ENCODE measurements around the gene FLVCR2.
A peak's percentile ranks its signal among the peaks of the same experiment; 100 is the strongest.

FLVCR2 gene, protein sequence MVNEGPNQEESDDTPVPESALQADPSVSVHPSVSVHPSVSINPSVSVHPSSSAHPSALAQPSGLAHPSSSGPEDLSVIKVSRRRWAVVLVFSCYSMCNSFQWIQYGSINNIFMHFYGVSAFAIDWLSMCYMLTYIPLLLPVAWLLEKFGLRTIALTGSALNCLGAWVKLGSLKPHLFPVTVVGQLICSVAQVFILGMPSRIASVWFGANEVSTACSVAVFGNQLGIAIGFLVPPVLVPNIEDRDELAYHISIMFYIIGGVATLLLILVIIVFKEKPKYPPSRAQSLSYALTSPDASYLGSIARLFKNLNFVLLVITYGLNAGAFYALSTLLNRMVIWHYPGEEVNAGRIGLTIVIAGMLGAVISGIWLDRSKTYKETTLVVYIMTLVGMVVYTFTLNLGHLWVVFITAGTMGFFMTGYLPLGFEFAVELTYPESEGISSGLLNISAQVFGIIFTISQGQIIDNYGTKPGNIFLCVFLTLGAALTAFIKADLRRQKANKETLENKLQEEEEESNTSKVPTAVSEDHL

DNA sequence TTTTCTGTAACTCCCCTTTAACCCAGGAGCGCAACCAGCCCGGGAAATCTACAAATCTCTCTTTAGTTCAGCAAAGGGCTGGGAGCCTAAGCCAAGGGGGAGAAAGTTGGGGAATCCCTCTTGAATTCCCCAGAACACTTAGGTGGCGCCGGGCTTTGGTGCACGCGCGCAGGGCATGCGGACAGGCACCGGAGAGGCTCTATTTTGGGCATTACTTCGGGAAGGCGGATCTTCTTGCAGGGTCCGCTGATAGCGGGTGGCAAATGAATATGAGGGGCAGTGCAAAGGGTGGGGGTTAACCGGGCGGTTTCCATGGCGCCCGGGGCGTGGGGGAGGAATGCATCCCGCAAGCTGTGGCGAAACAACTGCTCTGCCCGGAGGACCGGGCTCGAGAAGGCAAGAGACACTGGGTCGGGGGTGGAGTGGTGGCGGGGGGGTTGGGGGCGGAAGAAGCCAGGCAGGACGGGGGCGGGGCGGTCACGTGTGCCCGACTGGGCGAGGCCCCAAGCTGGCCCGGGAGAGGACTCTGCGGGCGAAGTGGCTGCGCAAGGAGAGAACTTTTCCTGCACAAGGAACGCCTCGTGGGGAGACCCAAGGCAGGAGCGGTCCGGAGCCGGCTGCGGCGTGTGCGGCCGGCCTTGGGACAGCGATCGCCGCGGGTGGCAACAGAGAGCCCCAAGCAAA, at the start of gene FLVCR2:
Gene FLVCR2, plus strand, starts transcription at position 519 of the 684 bp plus-strand sequence. CDS start 353 bp downstream, outside the sequence.
- Histone ChIP-seq H4K20me1 (ENCODE audit: insufficient read depth, low read length) (no peaks in the 10 kb centered on the region), H3K4me3 (ENCODE audit: low read length) (peak within 1 kb of the TSS; percentile 63), H3K36me3 (replicated peaks; ENCODE audit: insufficient read depth, low read length) (no peaks in the 10 kb centered on the region), H3K9me3 (replicated peaks; ENCODE audit: insufficient read depth, low read length) (no peaks in the 10 kb centered on the region), H3K4me2 (ENCODE audit: low read depth, low read length) (peak within 1 kb of the TSS; percentile 89), H2AFZ (ENCODE audit: low read length) (peak within 1 kb of the TSS; percentile 70), H3F3A (ENCODE audit: insufficient read depth, low read length) (peaks cover 4% of the 10 kb centered on the region; the same call in 1 of the 2 replicates), H3K27me3 (replicated peaks; ENCODE audit: insufficient read depth, low read length) (no peaks in the 10 kb centered on the region), H3K4me1 (ENCODE audit: low read length) (0 out of 2 replicates have a peak, but pooled peaks cover 3% of the 10 kb centered on the region), H3K9me2 (replicated peaks; ENCODE audit: insufficient read depth, low read length) (no peaks in the 10 kb centered on the region), H3K9ac (ENCODE audit: low read length) (no peak within 1 kb of the TSS; the same call in 1 of the 2 replicates), H3K79me2 (ENCODE audit: low read length) (no peaks in the 10 kb centered on the region), H3K27ac (ENCODE audit: low read length) (no peak within 1 kb of the TSS)
- DNase-seq, result peak; percentile 26
- TF ChIP-seq EZH2phosphoT487 (IDR thresholded peaks at IDR 0.05; ENCODE audit: low read length), result no peak
- TF ChIP-seq CTCF (IDR thresholded peaks at IDR 0.05; ENCODE audit: low read length), result no peak
- TF ChIP-seq EZH2 (optimal IDR thresholded peaks at IDR 0.05; ENCODE audit: low read depth, low read length), result no peak

DNA sequence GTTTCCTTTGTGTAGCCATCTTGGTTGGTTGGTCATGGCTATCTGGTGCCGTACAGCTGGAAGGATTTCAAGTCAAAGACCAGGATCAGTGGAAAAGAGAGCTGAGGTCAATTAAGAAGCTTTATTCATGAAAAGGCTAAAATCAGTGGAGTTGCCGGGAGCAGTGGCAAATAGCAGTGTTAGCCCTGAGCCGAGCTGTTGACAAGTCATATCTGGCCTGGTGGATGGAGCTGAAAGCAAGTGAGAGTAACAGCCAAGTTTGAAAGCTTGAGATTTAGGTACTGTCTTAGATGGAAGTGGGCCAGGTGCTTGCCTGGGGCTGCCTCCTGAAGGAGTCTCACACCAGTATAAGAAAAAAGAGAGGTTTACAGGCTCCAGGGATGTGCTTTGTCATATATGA, 47.2 kb upstream of the FLVCR2 start:
- TF ChIP-seq EZH2 (optimal IDR thresholded peaks at IDR 0.05; ENCODE audit: low read depth, low read length), result no peak
- no peak for TF ChIP-seq CTCF (IDR thresholded peaks at IDR 0.05; ENCODE audit: low read length)
- TF ChIP-seq EZH2phosphoT487 (IDR thresholded peaks at IDR 0.05; ENCODE audit: low read length), result no peak
- Histone ChIP-seq H3K36me3 (replicated peaks; ENCODE audit: insufficient read depth, low read length) (no peaks in the 10 kb centered on the region), H3K9ac (ENCODE audit: low read length) (no peak overlapping the region), H3K9me3 (replicated peaks; ENCODE audit: insufficient read depth, low read length) (no peaks in the 10 kb centered on the region), H3K79me2 (ENCODE audit: low read length) (no peaks in the 10 kb centered on the region), H3K9me2 (replicated peaks; ENCODE audit: insufficient read depth, low read length) (no peaks in the 10 kb centered on the region), H4K20me1 (ENCODE audit: insufficient read depth, low read length) (no peaks in the 10 kb centered on the region), H3K4me2 (ENCODE audit: low read depth, low read length) (no peak overlapping the region), H2AFZ (ENCODE audit: low read length) (no peak overlapping the region), H3K27me3 (replicated peaks; ENCODE audit: insufficient read depth, low read length) (no peaks in the 10 kb centered on the region), H3K4me1 (ENCODE audit: low read length) (no peaks in the 10 kb centered on the region), H3F3A (ENCODE audit: insufficient read depth, low read length) (no peaks in the 10 kb centered on the region), H3K27ac (ENCODE audit: low read length) (no peak overlapping the region), H3K4me3 (ENCODE audit: low read length) (no peak overlapping the region)
- DNase-seq, result no peak

GRCh38 chr14:75531660-75532317, 46.6 kb upstream of the FLVCR2 start:
- no peaks in the 10 kb centered on the region for H4K20me1 ChIP-seq (ENCODE audit: insufficient read depth, low read length)
- H3K27me3 ChIP-seq (replicated peaks; ENCODE audit: insufficient read depth, low read length), result no peaks in the 10 kb centered on the region
- H3K4me3 ChIP-seq (ENCODE audit: low read length), result no peak overlapping the region
- no peak overlapping the region for H2AFZ ChIP-seq (ENCODE audit: low read length)
- H3K9me3 ChIP-seq (replicated peaks; ENCODE audit: insufficient read depth, low read length), result no peaks in the 10 kb centered on the region
- H3K9ac ChIP-seq (ENCODE audit: low read length), result no peak overlapping the region
- no peak for DNase-seq
- H3K27ac ChIP-seq (ENCODE audit: low read length), result no peak overlapping the region
- no peaks in the 10 kb centered on the region for H3K36me3 ChIP-seq (replicated peaks; ENCODE audit: insufficient read depth, low read length)
- H3K4me1 ChIP-seq (ENCODE audit: low read length), result no peaks in the 10 kb centered on the region
- H3K4me2 ChIP-seq (ENCODE audit: low read depth, low read length), result no peak overlapping the region
- no peak for TF ChIP-seq EZH2phosphoT487 (IDR thresholded peaks at IDR 0.05; ENCODE audit: low read length)
- no peak for TF ChIP-seq CTCF (IDR thresholded peaks at IDR 0.05; ENCODE audit: low read length)
- no peak for TF ChIP-seq EZH2 (optimal IDR thresholded peaks at IDR 0.05; ENCODE audit: low read depth, low read length)
- no peaks in the 10 kb centered on the region for H3K79me2 ChIP-seq (ENCODE audit: low read length)
- H3K9me2 ChIP-seq (replicated peaks; ENCODE audit: insufficient read depth, low read length), result no peaks in the 10 kb centered on the region
- H3F3A ChIP-seq (ENCODE audit: insufficient read depth, low read length), result no peaks in the 10 kb centered on the region

All from MM.1S (cell line).